ENCODE measurements around the gene DHX8. TPM values are rescaled to one million over a fixed set of nuclear protein-coding genes. Genes with fewer than 3 reads are reported as not detected.
"Not testable (repeated sequence)": the region's sequence is repeated elsewhere in the genome, so short reads cannot be mapped to it uniquely, and the experiment has no call there.

The DHX8 gene
- total and polyA plus RNA-seq, 4 experiments from 2014 or later, result 16.1 to 78.2 (median 59.8) TPM

GRCh38 chr17:43471585-43472160, 12.1 kb upstream of the DHX8 start:
- no peaks in the 10 kb centered on the region for H3K36me3 ChIP-seq (ENCODE audit: insufficient read depth, low read length)
- H3K9me3 ChIP-seq (ENCODE audit: control insufficient read depth in 1 of 2, low read length in 2 of 2), result no peaks in the 10 kb centered on the region
- no peak overlapping the region for H3K4me3 ChIP-seq (ENCODE audit: low read length in 2 of 2)
- H3K4me1 ChIP-seq (ENCODE audit: insufficient read depth, low read length), result no peaks in the 10 kb centered on the region
- Mint-ChIP-seq H3K4me3 (no peak overlapping the region), H3K27me3 (peaks cover 4 to 11% of the 10 kb centered on the region in 2 donors), H3K4me1 (no peaks in the 10 kb centered on the region), H3K27ac (peak overlapping the region in 1 of 7 donors; percentile 10), H3K9me3 (no peaks in the 10 kb centered on the region), H3K36me3 (no peaks in the 10 kb centered on the region)
- intact Hi-C loops (cut with micrococcal nuclease), result no loop called here
- DNase-seq, result no peak
- ChIA-PET POLR2A (ENCODE audit: partially characterized antibody) (no interaction called here), CTCF (ENCODE audit: partially characterized antibody) (interaction anchor here (2.0 kb wide), 1 partner anchor 12 kb away, joined by 5 read pairs; the partner anchor contains the start of gene DHX8)
- H3K27me3 ChIP-seq (ENCODE audit: insufficient read depth, low read length), result no peaks in the 10 kb centered on the region
- no peak overlapping the region for H3K27ac ChIP-seq (ENCODE audit: low read depth, low read length)

- no peak overlapping the region for H3K4me3 ChIP-seq (ENCODE audit: low read length in 2 of 2)
- POLR2A ChIA-PET (ENCODE audit: partially characterized antibody), result no interaction called here
- no peaks in the 10 kb centered on the region for H3K27me3 ChIP-seq (ENCODE audit: insufficient read depth, low read length)
- Mint-ChIP-seq H3K4me3 (no peak overlapping the region), H3K4me1 (no peaks in the 10 kb centered on the region), H3K36me3 (no peaks in the 10 kb centered on the region), H3K27ac (peak overlapping the region in 1 of 7 donors; percentile 19), H3K9me3 (no peaks in the 10 kb centered on the region), H3K27me3 (peaks cover 3 to 4% of the 10 kb centered on the region in 2 donors)
- H3K36me3 ChIP-seq (ENCODE audit: insufficient read depth, low read length), result no peaks in the 10 kb centered on the region
- no peaks in the 10 kb centered on the region for H3K9me3 ChIP-seq (ENCODE audit: control insufficient read depth in 1 of 2, low read length in 2 of 2)
- H3K4me1 ChIP-seq (ENCODE audit: insufficient read depth, low read length), result no peaks in the 10 kb centered on the region
- CTCF ChIA-PET (ENCODE audit: partially characterized antibody), result interaction anchor here (1.1 kb wide), 1 partner anchor 8 kb away, joined by 3 read pairs; the partner anchor contains the start of gene DHX8
- intact Hi-C loops (cut with micrococcal nuclease), result no loop called here
- H3K27ac ChIP-seq (ENCODE audit: low read depth, low read length), result no peak overlapping the region
- no peak for DNase-seq
Measured at GRCh38 chr17:43475494-43476089, 8.2 kb upstream of the DHX8 start.

DNA sequence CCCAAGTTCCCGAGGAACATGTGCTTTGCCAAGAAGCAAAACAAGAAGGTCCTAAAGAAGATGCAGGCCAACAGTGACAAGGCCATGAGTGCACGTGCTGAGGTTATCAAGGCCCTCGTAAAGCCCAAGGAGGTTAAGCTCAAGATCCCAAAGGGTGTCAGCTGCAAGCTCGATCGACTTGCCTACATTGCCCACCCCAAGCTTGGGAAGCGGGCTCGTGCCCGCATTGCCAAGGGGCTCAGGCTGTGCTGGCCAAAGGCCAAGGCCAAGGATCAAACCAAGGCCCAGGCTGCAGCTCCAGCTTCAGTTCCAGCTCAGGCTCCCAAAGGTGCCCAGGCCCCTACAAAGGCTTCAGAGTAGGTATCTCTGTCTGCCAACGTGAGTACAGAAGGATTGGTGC, 7.5 kb upstream of the DHX8 start:
- H3K4me3 Mint-ChIP-seq; H3K9me3 ChIP-seq (ENCODE audit: control insufficient read depth in 1 of 2, low read length in 2 of 2); H3K27ac ChIP-seq (ENCODE audit: low read depth, low read length); H3K27me3 ChIP-seq (ENCODE audit: insufficient read depth, low read length); H3K4me3 ChIP-seq (ENCODE audit: low read length in 2 of 2); intact Hi-C loops (cut with micrococcal nuclease); H3K4me1 Mint-ChIP-seq; H3K36me3 Mint-ChIP-seq; DNase-seq; CTCF ChIA-PET (ENCODE audit: partially characterized antibody); H3K9me3 Mint-ChIP-seq; H3K27me3 Mint-ChIP-seq; POLR2A ChIA-PET (ENCODE audit: partially characterized antibody); H3K36me3 ChIP-seq (ENCODE audit: insufficient read depth, low read length); H3K4me1 ChIP-seq (ENCODE audit: insufficient read depth, low read length); H3K27ac Mint-ChIP-seq: not testable (repeated sequence)

GRCh38 chr17:43477832-43478634, 5.7 kb upstream of the DHX8 start:
- intact Hi-C loops (cut with micrococcal nuclease), result no loop called here
- H3K27ac ChIP-seq (ENCODE audit: low read depth, low read length), result no peak overlapping the region
- Mint-ChIP-seq H3K36me3 (no peaks in the 10 kb centered on the region), H3K27me3 (peaks cover 1 to 2% of the 10 kb centered on the region in 2 donors), H3K9me3 (no peaks in the 10 kb centered on the region), H3K4me1 (no peaks in the 10 kb centered on the region), H3K4me3 (no peak overlapping the region), H3K27ac (no peak overlapping the region)
- H3K36me3 ChIP-seq (ENCODE audit: insufficient read depth, low read length), result no peaks in the 10 kb centered on the region
- ChIA-PET CTCF (ENCODE audit: partially characterized antibody) (interaction anchor here (1.4 kb wide), 1 partner anchor 82 kb away, joined by 4 read pairs; no protein-coding TSS in a partner anchor), POLR2A (ENCODE audit: partially characterized antibody) (interaction anchor here (1.2 kb wide), 1 partner anchor 116 kb away, joined by 4 read pairs; no protein-coding TSS in a partner anchor)
- no peaks in the 10 kb centered on the region for H3K4me1 ChIP-seq (ENCODE audit: insufficient read depth, low read length)
- no peak overlapping the region for H3K4me3 ChIP-seq (ENCODE audit: low read length in 2 of 2)
- H3K9me3 ChIP-seq (ENCODE audit: control insufficient read depth in 1 of 2, low read length in 2 of 2), result no peaks in the 10 kb centered on the region
- no peak for DNase-seq
- no peaks in the 10 kb centered on the region for H3K27me3 ChIP-seq (ENCODE audit: insufficient read depth, low read length)

GRCh38 chr17:43479948-43480347, 3.8 kb upstream of the DHX8 start:
- Histone ChIP-seq H3K27ac (ENCODE audit: low read depth, low read length) (no peak overlapping the region), H3K27me3 (ENCODE audit: insufficient read depth, low read length) (no peaks in the 10 kb centered on the region), H3K36me3 (ENCODE audit: insufficient read depth, low read length) (no peaks in the 10 kb centered on the region), H3K4me1 (ENCODE audit: insufficient read depth, low read length) (peaks cover 10% of the 10 kb centered on the region), H3K4me3 (ENCODE audit: low read length in 2 of 2) (no peak overlapping the region), H3K9me3 (ENCODE audit: control insufficient read depth in 1 of 2, low read length in 2 of 2) (no peaks in the 10 kb centered on the region)
- Mint-ChIP-seq H3K36me3 (peaks cover 0 to 8% of the 10 kb centered on the region in 2 donors), H3K4me1 (peaks cover 8 to 18% (median 13%) of the 10 kb centered on the region in 4 donors), H3K27ac (no peak overlapping the region), H3K9me3 (peaks cover 0 to 3% (median 0%) of the 10 kb centered on the region in 8 donors), H3K4me3 (no peak overlapping the region), H3K27me3 (peaks cover 0 to 1% of the 10 kb centered on the region in 2 donors)
- intact Hi-C loops (cut with micrococcal nuclease), result loop anchor here (5.0 to 10.0 kb wide), 2 partner anchors 353 to 645 kb away; partner anchors contain the start of genes BRCA1 and PSME3
- CTCF ChIA-PET (ENCODE audit: partially characterized antibody), result interaction anchor here (0.5 to 8.0 kb wide), 2 partner anchors 84 to 193 kb away, joined by 3 to 178 read pairs; partner anchors contain the start of gene ARL4D
- POLR2A ChIA-PET (ENCODE audit: partially characterized antibody), result no interaction called here
- DNase-seq, result no peak

GRCh38 chr17:43482103-43483012, 1.4 kb upstream of the DHX8 start:
- Mint-ChIP-seq H3K4me3 (peak overlapping the region in 1 of 8 donors; percentile 17), H3K27ac (peak overlapping the region in 2 of 7 donors; percentile 46 to 69)
- POLR2A ChIA-PET (ENCODE audit: partially characterized antibody), result interaction anchor here (0.6 to 5.8 kb wide), 9 partner anchors 86 to 311 kb away, joined by 3 to 136 read pairs (median 19); partner anchors contain the start of genes ARL4D and NBR1

More at GRCh38 chr17:43482103-43483012, 1.4 kb upstream of the DHX8 start:
- peaks cover 0 to 3% (median 0%) of the 10 kb centered on the region in 8 donors for H3K9me3 Mint-ChIP-seq
- peaks cover 0 to 12% of the 10 kb centered on the region in 2 donors for H3K36me3 Mint-ChIP-seq
- CTCF ChIA-PET (ENCODE audit: partially characterized antibody), result interaction anchor here (0.6 to 8.0 kb wide), 13 partner anchors 12 to 774 kb away, joined by 3 to 178 read pairs (median 4); partner anchors contain the start of genes ARL4D and TMEM106A
- DNase-seq, result no peak
- H3K27me3 Mint-ChIP-seq, result peaks cover 0 to 1% of the 10 kb centered on the region in 2 donors
- H3K4me1 ChIP-seq (ENCODE audit: insufficient read depth, low read length), result peaks cover 25% of the 10 kb centered on the region
- H3K4me3 ChIP-seq (ENCODE audit: low read length in 2 of 2), result no peak overlapping the region
- no peak overlapping the region for H3K27ac ChIP-seq (ENCODE audit: low read depth, low read length)
- peaks cover 15 to 34% (median 26%) of the 10 kb centered on the region in 4 donors for H3K4me1 Mint-ChIP-seq
- H3K9me3 ChIP-seq (ENCODE audit: control insufficient read depth in 1 of 2, low read length in 2 of 2), result no peaks in the 10 kb centered on the region
- H3K27me3 ChIP-seq (ENCODE audit: insufficient read depth, low read length), result no peaks in the 10 kb centered on the region
- intact Hi-C loops (cut with micrococcal nuclease), result loop anchor here (1.0 to 10.0 kb wide), 10 partner anchors 88 to 648 kb away; partner anchors contain the start of genes BRCA1, NBR1, PSME3 and RND2
- no peaks in the 10 kb centered on the region for H3K36me3 ChIP-seq (ENCODE audit: insufficient read depth, low read length)
